HepG2 (cell line): ENCODE results near the gene BRMS1. TPM values are rescaled to one million over a fixed set of nuclear protein-coding genes. Genes with fewer than 3 reads are reported as not detected.

Experiments
- ARNT ChIP-seq: fragments of 450-650 bp; IDR thresholded peaks from 2 replicates; pipeline ENCODE4 v1.6.1; 2017
- CCAR2 ChIP-seq: fragments of 200-400 bp; formaldehyde crosslinking; optimal IDR thresholded peaks from 2 replicates; pipeline ENCODE3; 2018; ENCODE audit warnings: low read depth, mild to moderate bottlenecking, low read length, moderate library complexity
- CREM ChIP-seq, 2 experiments: sonication (generic) in 1 of 2; formaldehyde crosslinking in 1 of 2; IDR thresholded peaks; 2 replicates each; pipeline versions ENCODE4 v1.4.0 to v1.6.1; 2016 to 2020; ENCODE audit warnings: antibody characterized with exemption in 1 of 2, mild to moderate bottlenecking in 1 of 2, missing genetic modification reagents in 1 of 2
- ISL2 ChIP-seq: sonication (generic); formaldehyde crosslinking; IDR thresholded peaks from 2 replicates; pipeline ENCODE4 v1.5.0; 2020; ENCODE audit warnings: missing genetic modification reagents
- KLF9 ChIP-seq: IDR thresholded peaks from 2 replicates; pipeline ENCODE4 v1.6.1; 2016; ENCODE audit warnings: low read depth
- MBD4 ChIP-seq: IDR thresholded peaks from 2 replicates; pipeline ENCODE4 v1.6.1; 2012; ENCODE audit warnings: low read length, inconsistent platforms, borderline replicate concordance
- MEF2D ChIP-seq: sonication (generic); formaldehyde crosslinking; IDR thresholded peaks from 2 replicates; pipeline ENCODE4 v1.5.1; 2020; ENCODE audit warnings: mild to moderate bottlenecking, missing genetic modification reagents
- REXO4 ChIP-seq: sonication (generic); formaldehyde crosslinking; IDR thresholded peaks from 2 replicates; pipeline ENCODE4 v1.8.0; 2022; ENCODE audit warnings: missing genetic modification reagents, mild to moderate bottlenecking, borderline replicate concordance
- ZFP90 ChIP-seq: sonication (generic); formaldehyde crosslinking; IDR thresholded peaks from 2 replicates; pipeline ENCODE4 v1.8.0; 2022; ENCODE audit warnings: missing genetic modification reagents, mild to moderate bottlenecking, inconsistent platforms, borderline replicate concordance
- ZFYVE20 ChIP-seq: sonication (generic); formaldehyde crosslinking; IDR thresholded peaks from 2 replicates; pipeline ENCODE4 v1.8.0; 2023; ENCODE audit warnings: low read depth, mild to moderate bottlenecking, moderate library complexity, missing genetic modification reagents, borderline replicate concordance
- ZNF256 ChIP-seq: sonication (generic); formaldehyde crosslinking; conservative IDR thresholded peaks from 2 replicates; pipeline ENCODE4 v1.4.0; 2020; ENCODE audit warnings: missing genetic modification reagents
- ZNF282 ChIP-seq: fragments of 450-650 bp; IDR thresholded peaks from 2 replicates; pipeline ENCODE4 v1.6.1; 2018; ENCODE audit not compliant: partially characterized antibody
- ZNF337 ChIP-seq: sonication (generic); formaldehyde crosslinking; IDR thresholded peaks from 2 replicates; pipeline ENCODE4 v1.5.1; 2020; ENCODE audit warnings: missing genetic modification reagents, low read depth, mild to moderate bottlenecking, borderline replicate concordance
- ZNF354B ChIP-seq: sonication (generic); formaldehyde crosslinking; IDR thresholded peaks from 2 replicates; pipeline ENCODE4 v1.8.0; 2022; ENCODE audit warnings: mild to moderate bottlenecking, missing genetic modification reagents
- ZNF788 ChIP-seq: sonication (generic); formaldehyde crosslinking; IDR thresholded peaks from 2 replicates; pipeline ENCODE4 v1.5.0; 2020; ENCODE audit warnings: mild to moderate bottlenecking, missing genetic modification reagents, borderline replicate concordance
- polyA plus RNA-seq, 8 experiments: library from polyadenylated mRNA; depleted of rRNA in 3 of 8; stranded (reverse) in 7 of 8; unstranded in 1 of 8; fragments of >200 nt; fragmentation: Illumina TruSeq in 4 of 8; extraction: Trizol in 4 of 8; gene quantifications; 2 replicates each; pipeline versions ENCODE4 v1.2.1 to v1.2.3, GENCODE V29; 2011 to 2016; ENCODE audit warnings: low read depth in 4 of 8, missing spikeins in 1 of 8, mixed read lengths in 1 of 8; ENCODE audit not compliant: insufficient read depth in 1 of 8
- total RNA-seq, 5 experiments: library from RNA; depleted of rRNA; stranded (reverse); fragments of >200 nt; fragmentation: Illumina TruSeq; extraction: Trizol; gene quantifications; 2 replicates each; pipeline ENCODE4 v1.2.3, GENCODE V29; 2016; ENCODE audit warnings: low read depth in 1 of 5
- TF ChIP-seq, protein P1 (sequence below): sonication (generic); formaldehyde crosslinking; IDR thresholded peaks from 2 replicates; pipeline ENCODE4 v1.9.0; 2022; ENCODE audit warnings: missing genetic modification reagents, mild to moderate bottlenecking, borderline replicate concordance
- TF ChIP-seq, protein P2 (sequence below): sonication (generic); formaldehyde crosslinking; conservative IDR thresholded peaks from 2 replicates; pipeline ENCODE4 v1.5.0; 2020; ENCODE audit warnings: missing genetic modification reagents
- TF ChIP-seq, protein P3 (sequence below): sonication (generic); formaldehyde crosslinking; IDR thresholded peaks from 2 replicates; pipeline ENCODE4 v1.4.0; 2020; ENCODE audit warnings: missing genetic modification reagents

Gene BRMS1
- total and polyA plus RNA-seq, 2 of the 13 experiments (the other 11 are each of a cell fraction or from before 2014, with no cell fraction given): 15.8 to 55.7 TPM

DNA sequence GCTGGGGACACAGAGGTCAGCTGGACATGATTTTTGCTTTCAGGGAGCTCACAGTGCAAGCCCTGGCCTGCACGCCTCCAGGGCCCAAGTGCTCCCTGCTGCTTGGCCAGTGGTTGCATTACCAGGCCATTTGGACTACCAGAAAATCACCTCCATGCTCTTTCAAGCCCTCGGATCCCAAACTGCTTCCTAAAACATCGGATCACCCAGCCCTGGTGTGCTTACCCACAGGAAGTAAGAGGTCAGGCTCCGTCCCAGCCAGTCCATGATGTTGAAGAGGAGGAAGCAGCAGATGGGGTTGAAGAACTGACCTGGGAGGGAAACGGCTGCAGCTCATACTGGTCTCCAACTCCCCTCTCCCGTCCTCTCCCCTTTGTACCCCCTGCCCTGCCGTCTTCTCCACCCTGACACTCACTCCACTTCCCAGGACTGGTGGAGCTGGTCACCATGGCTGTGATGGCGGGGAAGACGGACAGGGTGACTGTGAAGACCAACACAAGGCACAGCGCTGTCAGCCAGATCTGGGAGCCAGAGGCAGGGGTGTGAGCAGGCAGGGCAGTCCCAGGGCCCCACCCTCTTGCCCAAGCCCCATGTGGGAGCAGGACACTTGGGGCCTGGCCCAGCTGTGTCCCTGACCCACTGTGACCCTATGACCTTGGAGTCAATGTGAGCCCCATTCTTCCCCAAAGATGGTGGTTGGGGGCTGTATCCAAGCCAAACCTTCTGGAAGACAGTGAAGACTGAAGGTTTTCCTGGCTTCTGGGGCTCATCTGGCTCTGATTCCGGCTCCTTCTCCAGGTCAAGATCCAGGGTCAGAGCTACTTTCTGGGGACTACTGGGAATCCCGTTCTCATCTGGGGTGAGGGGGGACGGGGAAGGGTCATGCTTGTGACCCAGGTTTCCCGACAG is 21.1 kb upstream of the BRMS1 start (continued):
- TF ChIP-seq ZFYVE20 (CRISPR knock-in tag) (no peak), ZNF337 (CRISPR knock-in tag) (no peak), ARNT (no peak), MEF2D (CRISPR knock-in tag) (no peak), ZNF256 (CRISPR knock-in tag) (no peak), CREM (IDR thresholded peaks at IDR 0.05) (no peak), CREM (CRISPR knock-in tag; IDR thresholded peaks at IDR 0.05) (no peak), CCAR2 (no peak), MBD4 (no peak), ZNF282 (no peak), ISL2 (CRISPR knock-in tag) (no peak), ZFP90 (CRISPR knock-in tag) (no peak), ZNF354B (CRISPR knock-in tag) (no peak), REXO4 (CRISPR knock-in tag) (no peak), KLF9 (CRISPR knock-in tag) (no peak), ZNF788 (CRISPR knock-in tag) (no peak)
- TF ChIP-seq, protein P1, sequence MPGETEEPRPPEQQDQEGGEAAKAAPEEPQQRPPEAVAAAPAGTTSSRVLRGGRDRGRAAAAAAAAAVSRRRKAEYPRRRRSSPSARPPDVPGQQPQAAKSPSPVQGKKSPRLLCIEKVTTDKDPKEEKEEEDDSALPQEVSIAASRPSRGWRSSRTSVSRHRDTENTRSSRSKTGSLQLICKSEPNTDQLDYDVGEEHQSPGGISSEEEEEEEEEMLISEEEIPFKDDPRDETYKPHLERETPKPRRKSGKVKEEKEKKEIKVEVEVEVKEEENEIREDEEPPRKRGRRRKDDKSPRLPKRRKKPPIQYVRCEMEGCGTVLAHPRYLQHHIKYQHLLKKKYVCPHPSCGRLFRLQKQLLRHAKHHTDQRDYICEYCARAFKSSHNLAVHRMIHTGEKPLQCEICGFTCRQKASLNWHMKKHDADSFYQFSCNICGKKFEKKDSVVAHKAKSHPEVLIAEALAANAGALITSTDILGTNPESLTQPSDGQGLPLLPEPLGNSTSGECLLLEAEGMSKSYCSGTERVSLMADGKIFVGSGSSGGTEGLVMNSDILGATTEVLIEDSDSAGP (CRISPR knock-in tag): no peak; the same call in 1 of the 2 replicates
- TF ChIP-seq, protein P2, sequence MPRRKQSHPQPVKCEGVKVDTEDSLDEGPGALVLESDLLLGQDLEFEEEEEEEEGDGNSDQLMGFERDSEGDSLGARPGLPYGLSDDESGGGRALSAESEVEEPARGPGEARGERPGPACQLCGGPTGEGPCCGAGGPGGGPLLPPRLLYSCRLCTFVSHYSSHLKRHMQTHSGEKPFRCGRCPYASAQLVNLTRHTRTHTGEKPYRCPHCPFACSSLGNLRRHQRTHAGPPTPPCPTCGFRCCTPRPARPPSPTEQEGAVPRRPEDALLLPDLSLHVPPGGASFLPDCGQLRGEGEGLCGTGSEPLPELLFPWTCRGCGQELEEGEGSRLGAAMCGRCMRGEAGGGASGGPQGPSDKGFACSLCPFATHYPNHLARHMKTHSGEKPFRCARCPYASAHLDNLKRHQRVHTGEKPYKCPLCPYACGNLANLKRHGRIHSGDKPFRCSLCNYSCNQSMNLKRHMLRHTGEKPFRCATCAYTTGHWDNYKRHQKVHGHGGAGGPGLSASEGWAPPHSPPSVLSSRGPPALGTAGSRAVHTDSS: no peak
- TF ChIP-seq, protein P3, sequence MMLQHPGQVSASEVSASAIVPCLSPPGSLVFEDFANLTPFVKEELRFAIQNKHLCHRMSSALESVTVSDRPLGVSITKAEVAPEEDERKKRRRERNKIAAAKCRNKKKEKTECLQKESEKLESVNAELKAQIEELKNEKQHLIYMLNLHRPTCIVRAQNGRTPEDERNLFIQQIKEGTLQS (CRISPR knock-in tag): no peak
